HuH-7 (cell line): ENCODE measurements around the gene ACO2.
A peak's percentile ranks its signal among the peaks of the same experiment; 100 is the strongest.

Experiments used
- DNase-seq: peaks from one replicate; pipeline ENCODE4 v3.0.0; 2011; ENCODE audit warnings: low spot score

ACO2 gene

GRCh38 chr22:41491374-41492100 lies 22.6 kb downstream of the ACO2 start:
- DNase-seq = no peak

GRCh38 chr22:41498303-41498835 lies 29.5 kb downstream of the ACO2 start:
- DNase-seq = no peak

GRCh38 chr22:41499624-41500280 lies 30.8 kb downstream of the ACO2 start:
- DNase-seq = no peak

- DNase-seq = no peak
These were observed 31.4 kb downstream of the ACO2 start for GRCh38 chr22:41500303-41500702.

- DNase-seq = peak; percentile 39
These were observed 32.3 kb downstream of the ACO2 start for GRCh38 chr22:41501209-41501608.

- DNase-seq = no peak
These were observed 35.5 kb downstream of the ACO2 start for GRCh38 chr22:41504397-41504796.

- DNase-seq = no peak
These were observed 35.9 kb downstream of the ACO2 start for GRCh38 chr22:41504816-41505215.

- no peak for DNase-seq
These were observed 36.7 kb downstream of the ACO2 start for GRCh38 chr22:41505511-41506220.

- DNase-seq = no peak
These were observed 38.6 kb downstream of the ACO2 start for GRCh38 chr22:41507330-41508063.

- no peak for DNase-seq
These were observed 39.9 kb downstream of the ACO2 start for GRCh38 chr22:41508770-41509170.

GRCh38 chr22:41511521-41511968 lies 42.6 kb downstream of the ACO2 start:
- DNase-seq = no peak

GRCh38 chr22:41512421-41513194 lies 43.7 kb downstream of the ACO2 start:
- peak; percentile 82 for DNase-seq

- no peak for DNase-seq
These were observed 44.5 kb downstream of the ACO2 start for GRCh38 chr22:41513391-41513790.

- DNase-seq = no peak
These were observed 47.5 kb downstream of the ACO2 start for GRCh38 chr22:41516462-41516861.

- DNase-seq = peak; percentile 84
These were observed 48.5 kb downstream of the ACO2 start for GRCh38 chr22:41517172-41518047.

- DNase-seq = no peak
These were observed 49.1 kb downstream of the ACO2 start for GRCh38 chr22:41518048-41518347.

- no peak for DNase-seq
These were observed 52.2 kb downstream of the ACO2 start for GRCh38 chr22:41521126-41521525.

- no peak for DNase-seq
These were observed 53.9 kb downstream of the ACO2 start for GRCh38 chr22:41522813-41523212.

GRCh38 chr22:41523464-41524221 lies 54.7 kb downstream of the ACO2 start:
- no peak for DNase-seq

GRCh38 chr22:41524251-41524661 lies 55.3 kb downstream of the ACO2 start:
- no peak for DNase-seq
